ENCODE data around the gene KCNJ5.

KCNJ5 gene

GRCh38 chr11:128957202-128957482 is 66.0 kb downstream of the KCNJ5 start:
- DNase-seq (ENCODE audit: low read depth), result no peak

- DNase-seq (ENCODE audit: low read depth), result no peak
Observed at GRCh38 chr11:128961645-128962044, 70.5 kb downstream of the KCNJ5 start.

GRCh38 chr11:128962896-128963295 is 71.7 kb downstream of the KCNJ5 start:
- DNase-seq (ENCODE audit: low read depth), result no peak

- no peak for DNase-seq (ENCODE audit: low read depth)
Observed at GRCh38 chr11:128963744-128964325, 72.7 kb downstream of the KCNJ5 start.

GRCh38 chr11:128964463-128964930 is 73.3 kb downstream of the KCNJ5 start:
- DNase-seq (ENCODE audit: low read depth), result no peak

GRCh38 chr11:128965485-128965884 is 74.3 kb downstream of the KCNJ5 start:
- DNase-seq (ENCODE audit: low read depth), result no peak

GRCh38 chr11:128967578-128967977 is 76.4 kb downstream of the KCNJ5 start:
- no peak for DNase-seq (ENCODE audit: low read depth)

- no peak for DNase-seq (ENCODE audit: low read depth)
Observed at GRCh38 chr11:128968916-128969315, 77.8 kb downstream of the KCNJ5 start.
